TTC549 (cell line): ENCODE data around the gene PXDN.
"Not testable (repeated sequence)": the region's sequence is repeated elsewhere in the genome, so short reads cannot be mapped to it uniquely, and the experiment has no call there.

Source experiments
- FAIRE-seq: peaks from 2 replicates; lab custom pipeline; 2012; peaks lifted over from hg19 to GRCh38; lab: Jason Lieb, UNC

PXDN gene

DNA sequence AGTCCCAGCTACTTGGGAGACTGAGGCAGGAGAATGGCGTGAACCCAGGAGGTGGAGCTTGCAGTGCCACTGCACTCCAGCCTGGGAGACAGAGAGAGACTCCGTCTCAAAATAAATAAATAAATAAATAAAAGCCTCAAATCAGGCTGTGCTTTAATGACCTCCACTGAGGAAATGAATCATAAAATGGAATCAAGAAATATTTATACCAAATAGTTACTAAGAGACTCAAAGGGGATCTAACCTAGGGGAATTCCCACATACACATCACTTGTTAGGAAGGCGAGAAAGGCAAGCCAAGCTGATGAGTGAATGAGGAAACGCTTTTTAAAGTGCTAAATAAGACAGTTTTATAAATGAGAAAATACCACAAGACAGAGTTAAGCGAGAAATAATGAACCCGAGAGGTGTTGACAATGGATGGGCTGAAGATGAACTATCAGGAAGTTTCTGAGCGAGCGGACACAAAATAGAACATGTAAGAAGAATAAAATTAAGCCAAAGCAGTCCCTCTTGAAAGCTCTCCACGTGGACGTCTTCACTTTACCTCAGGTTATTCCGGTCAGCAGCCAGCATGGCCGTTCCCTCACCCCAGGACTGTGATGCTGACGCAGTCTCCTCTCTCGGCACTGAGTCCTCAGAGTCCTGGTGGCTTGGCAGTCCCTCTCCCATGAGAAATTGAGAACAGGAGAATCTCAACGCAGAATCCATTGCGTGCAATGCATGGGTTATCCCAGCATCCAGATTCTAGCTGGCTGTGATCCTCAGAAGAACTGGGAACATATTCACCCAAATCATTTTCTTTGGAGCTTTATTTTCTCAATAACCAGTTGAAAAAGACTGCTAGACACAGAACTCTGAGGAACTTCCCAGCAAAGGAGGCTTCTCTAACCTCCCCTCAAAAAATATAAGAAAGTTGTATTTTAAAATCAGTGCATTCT lies 22.3 kb downstream of the PXDN start:
- no peak for FAIRE-seq

DNA sequence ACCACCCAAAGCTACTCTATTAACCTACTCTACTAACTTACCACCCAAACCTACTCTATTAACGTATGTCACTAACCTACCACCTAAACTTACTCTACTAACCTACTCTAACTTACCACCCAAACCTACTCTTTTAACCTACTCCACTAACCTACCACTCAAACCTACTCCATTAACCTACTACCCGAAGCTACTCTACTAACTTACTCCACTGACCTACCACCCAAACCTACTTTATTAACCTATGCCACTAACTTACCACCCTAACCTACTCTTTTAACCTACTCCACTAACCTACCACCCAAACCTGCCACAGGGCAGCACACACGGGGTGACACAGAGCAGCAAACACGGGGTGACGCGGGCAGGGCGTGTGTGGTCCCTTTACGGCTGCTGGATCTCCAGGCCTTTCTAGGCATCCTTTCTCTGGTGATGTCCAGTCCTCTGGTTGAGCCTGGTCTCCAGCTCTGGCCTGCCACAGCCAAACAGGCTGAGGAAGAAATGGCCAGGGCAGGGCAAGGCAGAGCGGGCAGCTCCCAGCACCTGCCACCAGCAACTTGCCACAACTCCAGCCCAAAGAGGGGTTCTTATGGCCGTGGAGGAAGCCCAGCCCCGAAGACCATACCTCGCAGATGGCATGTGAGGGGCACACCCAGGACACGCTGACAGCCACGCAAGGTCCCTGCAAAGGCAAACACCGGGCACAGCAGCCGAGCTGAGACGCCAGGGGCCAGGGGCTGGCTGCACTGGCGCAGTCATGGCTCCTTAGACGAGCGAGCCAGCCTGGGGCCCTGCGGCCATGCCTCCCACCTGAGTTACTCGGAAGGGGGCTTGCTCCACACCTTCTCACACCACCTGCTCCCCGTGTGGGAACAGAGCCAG lies 25.7 kb downstream of the PXDN start:
- FAIRE-seq: no peak

DNA sequence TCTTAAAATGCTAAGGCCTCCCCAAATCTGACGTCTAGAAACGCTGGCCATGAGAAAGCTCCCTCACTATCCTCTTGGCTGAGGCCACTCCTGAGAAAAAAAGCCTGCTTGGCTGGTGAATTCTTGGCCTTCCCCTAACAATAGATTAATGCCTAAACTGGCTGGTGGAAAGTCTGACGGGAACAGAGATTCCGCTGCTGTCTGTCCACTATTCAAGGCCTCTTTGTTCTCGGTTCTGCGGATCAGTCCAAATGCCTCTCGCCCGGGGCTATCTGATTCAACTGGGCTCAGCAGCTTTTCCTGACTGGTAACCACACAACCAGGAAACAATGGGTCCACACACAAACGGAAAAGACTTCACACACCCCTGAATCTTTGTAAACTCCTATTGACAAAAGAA lies 27.2 kb downstream of the PXDN start:
- no peak for FAIRE-seq

DNA sequence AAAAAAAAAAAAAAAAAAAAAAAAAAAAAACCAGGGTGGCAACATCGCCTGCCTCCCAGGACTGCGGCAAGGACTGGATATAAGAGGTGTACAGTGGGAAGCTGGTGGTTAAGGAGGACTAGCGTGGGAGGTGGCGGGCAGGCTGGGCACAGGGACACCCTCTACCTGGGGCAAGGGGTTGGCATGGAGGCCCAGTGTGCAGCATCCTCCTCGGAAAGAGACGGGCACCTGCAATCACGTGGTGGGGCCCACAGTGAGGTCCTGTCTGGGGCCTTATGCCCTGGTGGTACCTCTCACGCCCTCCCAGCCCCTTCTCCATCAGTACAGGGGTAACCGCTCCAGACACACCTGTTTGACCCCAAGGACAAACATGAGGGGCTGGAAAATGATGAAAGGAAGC lies 27.9 kb downstream of the PXDN start:
- no peak for FAIRE-seq

DNA sequence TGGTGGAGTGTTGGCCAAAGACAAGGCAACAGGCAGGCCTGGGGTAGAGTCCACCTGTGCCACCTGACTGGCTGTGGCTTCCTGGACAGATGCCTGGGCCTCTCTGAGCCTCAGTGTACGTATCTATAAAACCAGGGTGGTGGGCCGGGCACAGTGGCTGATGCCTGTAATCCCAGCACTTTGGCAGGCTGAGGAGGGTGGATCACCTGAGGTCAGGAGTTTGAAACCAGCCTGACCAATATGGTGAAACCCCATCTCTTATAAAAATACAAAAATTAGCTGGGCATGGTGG lies 28.4 kb downstream of the PXDN start:
- FAIRE-seq: not testable (repeated sequence)

DNA sequence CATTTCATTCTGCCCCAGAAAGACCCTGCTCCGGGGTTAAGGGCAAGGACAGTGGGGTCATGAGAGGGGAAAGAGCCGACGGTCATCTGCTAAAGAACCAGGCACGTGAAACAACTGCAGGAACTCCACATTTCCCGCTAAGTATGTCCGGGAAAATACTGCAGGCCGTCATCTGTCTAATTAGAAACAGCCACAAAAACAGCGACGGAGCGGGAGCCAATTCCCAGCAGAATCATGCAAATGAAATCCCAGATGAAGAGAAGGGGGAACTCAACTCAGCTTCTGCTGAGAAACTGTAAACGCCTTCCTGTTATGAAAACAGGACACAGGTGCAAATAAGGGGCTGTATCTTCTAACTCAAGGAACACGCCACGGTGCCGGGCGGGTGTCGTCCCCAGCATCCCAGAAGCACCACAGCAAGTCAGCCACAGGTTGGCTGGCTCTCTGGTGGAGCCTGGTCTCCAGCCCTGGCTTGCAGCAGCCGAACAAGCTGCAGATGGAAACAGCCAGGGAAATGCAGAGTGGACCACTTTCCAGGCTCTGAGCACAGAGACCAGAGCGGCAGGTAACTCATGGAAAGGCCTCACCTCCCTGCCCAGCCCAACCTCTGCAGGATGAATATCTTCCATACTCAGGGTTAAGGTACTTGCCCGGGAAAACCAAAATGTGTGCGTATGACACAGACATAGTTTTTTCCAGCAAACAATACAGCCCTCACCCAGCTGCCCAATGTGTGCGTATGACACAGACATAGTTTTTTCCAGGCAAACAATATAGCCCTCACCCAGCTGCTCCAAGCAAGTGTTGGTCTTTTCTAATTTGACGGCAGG lies 28.9 kb downstream of the PXDN start:
- FAIRE-seq: no peak

DNA sequence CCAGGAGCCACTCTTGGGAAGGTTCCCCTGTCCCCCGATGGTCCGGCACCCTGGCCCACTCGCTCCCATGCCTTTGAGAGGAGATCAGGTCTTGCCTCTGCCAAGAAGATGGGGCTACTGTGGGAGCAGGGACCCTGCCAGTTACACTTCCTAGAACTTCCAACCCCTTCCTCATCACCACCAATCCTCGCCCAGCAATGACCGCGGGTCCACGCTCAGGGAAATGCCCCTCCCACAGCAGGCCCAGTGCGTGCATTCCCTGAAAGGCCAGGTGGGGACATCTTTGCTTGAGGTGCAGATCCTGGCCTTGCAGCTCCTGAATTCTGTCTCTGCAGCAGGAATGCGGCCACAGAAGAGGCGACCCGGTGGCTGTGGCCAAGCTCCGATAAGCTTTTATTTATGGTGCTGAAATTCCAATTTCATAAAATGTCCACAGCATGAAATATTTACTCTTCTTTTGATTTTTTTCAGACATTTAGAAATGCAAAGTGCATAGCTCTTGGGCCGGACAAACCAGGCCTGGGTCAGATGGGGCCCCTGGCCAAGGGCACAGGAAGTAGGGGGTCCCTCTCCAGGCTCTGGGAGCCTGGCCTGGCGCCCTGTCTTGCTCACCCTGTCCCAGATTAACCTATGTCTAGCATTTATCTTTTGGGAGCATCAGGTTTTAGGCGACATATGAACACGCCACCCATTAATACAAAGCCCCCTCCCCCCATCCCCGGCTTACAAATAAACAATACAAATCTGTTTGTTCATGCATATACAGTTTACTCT lies 29.8 kb downstream of the PXDN start:
- no peak for FAIRE-seq

DNA sequence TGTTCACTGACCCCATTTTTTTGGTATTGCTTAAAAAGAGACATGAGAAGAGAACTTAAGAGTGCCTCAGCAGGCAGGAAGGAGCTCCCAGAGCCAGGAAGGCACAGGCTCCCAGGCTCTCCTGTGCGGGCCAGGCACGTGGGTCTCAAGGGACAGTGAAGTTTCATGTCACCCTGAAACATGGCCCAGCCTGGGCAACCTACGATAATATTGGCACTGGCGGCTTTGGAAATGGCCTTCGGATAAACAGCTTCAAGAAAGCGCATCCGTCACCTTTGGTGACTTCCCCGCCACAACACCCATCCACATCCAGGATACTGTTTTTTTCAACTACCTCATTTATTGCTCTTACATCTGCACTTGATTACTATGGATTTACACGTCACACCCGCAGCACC lies 30.5 kb downstream of the PXDN start:
- FAIRE-seq: no peak

DNA sequence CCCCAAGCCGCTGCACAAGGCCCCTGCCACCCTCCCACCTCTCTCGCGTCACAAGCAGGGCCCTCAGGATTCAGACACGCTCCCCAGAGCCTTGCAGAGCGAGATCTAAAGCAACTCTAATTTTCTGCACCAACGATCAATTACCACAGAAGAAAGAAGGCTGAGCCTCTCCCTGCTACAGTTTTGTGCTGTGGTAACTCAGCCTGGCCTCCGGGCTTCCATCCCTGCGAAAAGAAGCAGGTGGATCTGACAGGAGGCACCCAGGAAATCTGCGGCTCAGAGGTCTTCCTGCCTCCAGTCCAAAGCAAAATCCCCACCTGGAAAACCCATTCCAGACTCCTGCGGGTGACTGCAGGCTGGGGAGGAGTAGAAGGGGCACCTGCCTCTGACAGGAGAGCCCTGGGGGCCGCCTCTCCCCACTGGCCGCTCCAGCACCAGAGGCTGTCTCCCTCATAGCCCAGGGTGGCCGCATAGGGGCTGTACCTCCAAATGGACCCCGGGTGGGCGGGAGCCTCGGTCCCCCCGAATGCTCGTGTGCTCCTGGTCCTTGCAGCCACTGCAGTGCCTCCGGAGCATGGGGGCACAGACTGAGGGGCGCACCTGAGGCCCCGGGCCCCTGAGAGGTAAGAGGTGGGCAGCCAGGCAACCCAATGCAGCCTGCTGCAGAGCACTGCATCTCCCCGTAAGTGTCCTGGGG lies 31.0 kb downstream of the PXDN start:
- FAIRE-seq: no peak

DNA sequence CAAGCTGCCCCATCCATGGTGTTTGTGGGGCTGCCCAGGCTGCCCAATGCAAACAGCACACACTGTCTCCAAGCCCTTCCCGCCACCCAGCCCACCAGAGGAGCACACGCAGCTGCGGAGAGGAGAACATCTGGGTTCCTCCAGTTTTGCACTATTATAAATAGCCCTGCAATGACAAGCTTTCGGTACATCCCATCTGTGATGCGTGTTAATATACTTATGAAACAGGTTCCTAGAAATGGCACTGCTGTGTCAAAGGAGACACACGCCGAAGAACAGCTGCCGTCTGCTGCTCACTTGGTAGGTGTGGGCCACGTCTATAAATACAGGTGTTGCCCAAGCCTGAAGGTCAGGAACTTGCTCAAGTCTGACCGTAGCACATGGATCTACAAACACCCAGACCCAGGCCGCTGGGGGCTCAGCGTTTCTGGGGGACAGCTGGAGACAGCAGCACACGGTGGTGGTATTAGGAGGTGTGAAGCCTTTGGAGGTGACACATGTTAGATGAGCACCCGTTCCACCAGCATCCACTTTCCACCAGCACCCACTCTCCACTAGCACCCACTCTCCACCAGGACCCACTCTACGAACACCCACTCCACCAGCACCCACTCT lies 34.3 kb downstream of the PXDN start:
- no peak for FAIRE-seq

DNA sequence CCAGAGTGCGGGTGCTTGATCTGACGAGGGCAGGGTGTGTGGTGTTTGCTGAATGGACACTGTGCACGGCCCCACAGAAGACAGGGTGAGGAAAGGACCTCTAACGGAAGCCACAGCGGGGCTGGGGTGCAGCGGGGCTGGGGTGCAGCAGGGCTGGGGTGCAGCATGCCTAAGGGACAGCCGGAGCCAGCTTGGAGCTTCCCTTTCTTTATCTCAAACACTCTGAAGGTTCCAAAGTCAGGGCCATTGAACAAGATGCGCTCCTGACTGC lies 35.0 kb downstream of the PXDN start:
- FAIRE-seq: no peak

DNA sequence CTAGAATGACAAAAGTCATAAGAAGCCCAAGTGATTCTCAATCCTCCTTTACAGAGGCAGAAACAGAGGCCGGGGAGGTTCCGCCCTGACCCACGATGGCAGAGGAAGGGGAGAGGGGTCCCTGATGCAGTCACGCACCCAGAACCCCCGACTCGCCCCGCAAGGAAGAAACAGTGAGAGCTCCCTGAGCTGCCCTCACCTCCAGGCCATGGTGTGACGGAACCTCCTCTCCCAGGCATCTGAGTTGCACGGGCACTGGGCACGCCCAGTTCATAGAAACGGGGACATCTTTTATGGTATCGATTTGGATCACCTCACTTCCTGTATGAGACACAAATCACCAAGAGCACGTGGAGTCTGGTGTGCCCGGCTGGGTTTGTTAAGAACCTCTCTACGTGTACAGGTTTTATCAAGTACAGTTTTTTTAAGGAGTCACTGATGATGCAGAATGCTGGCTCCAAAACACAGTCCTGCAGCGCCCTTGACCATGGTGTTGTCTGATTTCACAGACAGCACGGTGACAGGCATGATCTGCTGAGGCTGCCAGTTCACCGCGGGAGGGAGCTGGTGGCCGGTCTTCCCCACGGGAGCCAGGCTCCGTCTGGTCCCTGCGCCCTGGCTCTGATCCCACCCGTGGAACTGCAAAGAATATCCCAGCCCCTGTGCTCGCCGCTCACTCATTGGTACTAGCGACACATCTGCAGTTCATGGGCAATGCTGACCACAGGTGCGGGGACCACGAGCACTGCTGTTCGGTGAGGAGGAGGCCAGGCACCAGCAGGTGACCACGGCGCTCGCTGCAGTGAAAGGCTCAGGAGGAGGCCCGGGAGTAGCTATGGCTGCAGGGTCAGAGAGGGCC lies 35.6 kb downstream of the PXDN start:
- no peak for FAIRE-seq

DNA sequence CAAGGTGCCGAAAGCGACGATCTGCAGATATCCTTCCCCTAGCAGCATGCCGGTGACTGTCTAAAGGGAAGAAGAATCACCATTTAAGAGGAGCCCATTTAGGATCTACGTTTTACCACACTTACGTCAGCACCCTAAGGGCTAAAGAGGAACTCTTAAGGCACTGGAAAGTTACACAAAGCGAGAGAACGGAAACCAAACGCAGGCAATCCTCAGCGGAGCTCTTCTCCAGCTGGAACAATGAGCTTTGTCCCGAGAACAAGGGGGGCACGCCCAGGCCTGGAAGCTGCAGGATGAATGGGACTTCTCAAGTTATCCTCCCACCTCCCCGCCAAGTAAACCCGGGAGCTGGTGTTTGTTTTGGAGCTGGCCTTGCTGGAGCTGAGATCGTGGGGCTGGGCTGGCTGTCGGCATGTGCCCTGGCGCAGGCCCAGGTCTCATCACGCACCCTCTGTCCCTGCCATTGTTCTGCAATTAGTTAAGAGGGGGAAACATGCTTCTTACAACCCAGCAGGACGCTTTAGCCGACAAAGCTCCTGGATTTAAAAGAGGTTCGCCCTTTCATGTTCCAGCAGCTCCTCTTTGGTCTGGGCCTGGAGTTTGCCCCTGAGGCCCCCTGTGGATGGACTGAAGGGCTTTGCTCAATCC lies 36.4 kb downstream of the PXDN start:
- no peak for FAIRE-seq

DNA sequence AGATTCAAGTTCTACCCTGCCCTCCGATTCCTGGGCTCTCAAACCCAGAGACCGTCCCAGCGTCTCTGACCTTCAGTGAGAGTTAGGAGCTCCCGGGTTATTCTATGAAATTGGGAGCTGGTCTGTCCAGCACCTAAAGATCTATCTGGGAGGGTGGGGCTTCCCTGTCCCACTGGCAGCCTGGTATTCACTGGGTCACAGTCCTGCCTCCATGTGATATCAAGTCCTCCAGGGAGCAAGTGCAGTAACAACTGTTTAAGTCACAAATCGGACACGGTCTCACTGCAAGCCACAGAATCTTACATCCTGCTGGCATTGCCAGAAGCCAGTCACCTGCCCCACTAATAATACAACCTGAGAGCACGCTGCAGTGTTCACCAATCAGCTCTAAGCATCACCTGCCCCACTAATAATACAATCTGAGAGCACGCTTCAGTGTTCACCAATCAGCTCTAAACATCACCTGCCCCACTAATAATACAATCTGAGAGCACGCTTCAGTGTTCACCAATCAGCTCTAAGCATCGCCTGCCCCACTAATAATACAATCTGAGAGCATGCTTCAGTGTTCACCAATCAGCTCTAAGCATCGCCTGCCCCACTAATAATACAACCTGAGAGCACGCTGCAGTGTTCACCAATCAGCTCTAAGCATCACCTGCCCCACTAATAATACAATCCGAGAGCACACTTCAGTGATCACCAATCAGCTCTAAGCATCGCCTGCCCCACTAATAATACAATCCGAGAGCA lies 38.0 kb downstream of the PXDN start:
- FAIRE-seq: not testable (repeated sequence)

DNA sequence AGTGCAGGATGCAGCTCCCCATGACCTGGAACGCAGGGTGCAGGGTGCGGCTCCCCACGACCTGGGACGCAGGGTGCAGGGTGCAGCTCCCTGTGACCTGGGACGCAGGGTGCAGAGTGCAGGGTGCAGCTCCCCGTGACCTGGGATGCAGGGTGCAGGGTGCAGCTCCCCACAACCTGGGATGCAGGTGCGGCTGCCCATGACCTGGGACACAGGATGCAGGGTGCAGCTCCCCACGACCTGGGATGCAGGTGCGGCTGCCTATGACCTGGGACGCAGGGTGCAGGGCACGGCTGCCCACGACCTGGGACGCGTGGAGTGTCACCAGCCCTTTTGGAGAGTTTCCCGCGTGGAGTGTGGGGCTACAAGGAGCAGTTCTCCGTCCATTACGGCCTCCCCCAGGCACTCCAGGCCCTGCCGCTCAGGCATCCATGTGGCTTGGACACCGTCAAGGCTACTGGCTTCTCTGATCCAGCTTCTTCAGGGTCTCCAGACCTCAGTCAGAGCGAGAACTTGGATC lies 38.7 kb downstream of the PXDN start:
- no peak for FAIRE-seq

DNA sequence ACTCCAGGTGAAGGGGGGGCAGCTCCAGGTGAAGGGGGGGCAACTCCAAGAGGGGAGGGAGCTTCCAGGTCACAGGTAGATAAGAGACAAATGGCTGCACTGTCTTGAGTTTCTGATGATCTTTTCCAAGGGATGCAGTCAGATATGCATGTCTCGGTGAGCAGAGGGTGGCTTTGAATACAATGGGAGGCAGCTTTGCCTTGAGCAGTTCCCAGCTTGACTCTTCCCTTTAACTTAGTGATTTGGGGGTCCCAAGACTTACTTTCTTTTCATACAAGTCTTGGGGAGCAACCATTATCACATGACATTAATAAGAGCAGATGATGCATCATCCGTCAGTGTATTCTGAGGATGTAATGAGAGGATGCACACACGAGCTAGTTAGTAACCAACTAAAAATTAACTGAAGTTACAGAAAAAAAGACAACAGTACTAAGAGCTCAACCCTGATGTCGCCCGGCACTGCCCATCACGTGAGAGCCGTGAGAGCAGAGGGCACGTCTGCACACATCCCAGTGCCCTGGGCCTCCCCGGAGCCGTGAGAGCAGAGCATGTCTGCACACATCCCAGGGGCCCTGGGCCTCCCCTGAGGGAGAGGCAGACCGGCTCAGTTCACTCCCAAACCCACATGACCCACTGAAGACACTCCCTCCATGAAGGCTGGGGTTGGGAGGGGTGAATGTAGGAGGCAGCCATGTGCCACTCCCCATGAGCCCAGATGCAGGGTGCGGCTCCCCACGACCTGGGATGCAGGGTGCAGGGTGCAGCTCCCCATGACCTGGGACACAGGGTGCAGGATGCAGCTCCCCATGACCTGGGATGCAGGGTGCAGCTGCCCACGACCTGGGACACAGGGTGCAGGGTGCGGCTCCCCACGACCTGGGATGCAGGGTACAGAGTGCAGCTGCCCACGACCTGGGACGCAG lies 39.4 kb downstream of the PXDN start:
- no peak for FAIRE-seq

DNA sequence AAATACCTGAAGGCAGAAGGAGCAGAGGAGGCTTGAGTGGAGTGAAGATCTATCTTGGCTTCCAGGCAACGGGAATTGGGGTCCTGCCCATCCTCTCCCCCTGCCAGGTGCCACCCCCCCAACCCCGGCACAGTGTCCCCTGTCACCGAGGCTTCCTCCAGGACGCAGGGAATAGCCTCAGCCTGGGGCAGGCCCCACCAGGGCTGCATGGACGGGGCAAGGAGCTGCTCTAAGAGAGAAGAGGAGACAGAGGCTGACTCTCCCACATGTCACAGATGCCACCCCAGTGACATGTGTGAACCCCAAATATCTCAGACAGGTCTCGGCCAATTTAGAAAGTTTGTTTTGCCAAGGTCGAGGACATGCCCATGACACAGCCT lies 42.1 kb downstream of the PXDN start:
- no peak for FAIRE-seq
